WERI-Rb-1 (cell line): Measurements from ENCODE around the gene SLC3A2.

Experiments
- DNase-seq: peaks from one replicate; pipeline ENCODE4 v3.0.0-alpha.2; 2020
- H3K27ac ChIP-seq: fragments of 250-450 bp; sonication (Bioruptor Pico); 2 replicates; pipeline ENCODE4 v1.5.1; 2020; ENCODE audit warnings: mild to moderate bottlenecking, moderate library complexity
- H3K27me3 ChIP-seq: fragments of 250-450 bp; sonication (Bioruptor Pico); 2 replicates; pipeline ENCODE4 v1.5.1; 2021; ENCODE audit warnings: mild to moderate bottlenecking, low read depth, moderate library complexity; ENCODE audit not compliant: insufficient read depth, severe bottlenecking
- H3K36me3 ChIP-seq: fragments of 250-450 bp; sonication (Bioruptor Pico); 2 replicates; pipeline ENCODE4 v1.5.1; 2020; ENCODE audit warnings: mild to moderate bottlenecking, moderate library complexity
- H3K4me3 ChIP-seq: 2 replicates; pipeline ENCODE4 v1.5.1; 2011; ENCODE audit warnings: low read depth, mild to moderate bottlenecking, control low read depth, low read length
- H3K9me3 ChIP-seq: fragments of 250-450 bp; sonication (Bioruptor Pico); 2 replicates; pipeline ENCODE4 v1.5.1; 2021; ENCODE audit warnings: mild to moderate bottlenecking, moderate library complexity; ENCODE audit not compliant: severe bottlenecking
- CTCF ChIP-seq: IDR thresholded peaks from 2 replicates; pipeline ENCODE4 v1.5.1; 2011; ENCODE audit warnings: low read depth, mild to moderate bottlenecking, control low read depth, inconsistent platforms, low read length

Gene SLC3A2

GRCh38 chr11:62911137-62912130 is 30.7 kb downstream of the SLC3A2 start:
- no peaks in the 10 kb centered on the region for H3K27me3 ChIP-seq
- TF ChIP-seq CTCF: no peak
- no peaks in the 10 kb centered on the region for H3K36me3 ChIP-seq
- H3K27ac ChIP-seq: no peak overlapping the region
- H3K4me3 ChIP-seq: no peak overlapping the region
- H3K9me3 ChIP-seq: no peaks in the 10 kb centered on the region
- DNase-seq: no peak

GRCh38 chr11:62912268-62912667 is 31.6 kb downstream of the SLC3A2 start:
- no peaks in the 10 kb centered on the region for H3K36me3 ChIP-seq
- DNase-seq: no peak
- H3K27me3 ChIP-seq: no peaks in the 10 kb centered on the region
- H3K27ac ChIP-seq: no peak overlapping the region
- H3K9me3 ChIP-seq: no peaks in the 10 kb centered on the region
- TF ChIP-seq CTCF: no peak
- no peak overlapping the region for H3K4me3 ChIP-seq

GRCh38 chr11:62914416-62914815 is 33.7 kb downstream of the SLC3A2 start:
- H3K27me3 ChIP-seq: no peaks in the 10 kb centered on the region
- no peaks in the 10 kb centered on the region for H3K9me3 ChIP-seq
- H3K36me3 ChIP-seq: no peaks in the 10 kb centered on the region
- DNase-seq: no peak
- TF ChIP-seq CTCF: no peak
- no peak overlapping the region for H3K4me3 ChIP-seq
- no peak overlapping the region for H3K27ac ChIP-seq

- DNase-seq: no peak
- H3K36me3 ChIP-seq: no peaks in the 10 kb centered on the region
- H3K27me3 ChIP-seq: no peaks in the 10 kb centered on the region
- H3K27ac ChIP-seq: no peak overlapping the region
- no peak for TF ChIP-seq CTCF
- no peaks in the 10 kb centered on the region for H3K9me3 ChIP-seq
- H3K4me3 ChIP-seq: no peak overlapping the region
Observed at GRCh38 chr11:62917906-62918502, 37.3 kb downstream of the SLC3A2 start.

- Histone ChIP-seq H3K9me3 (no peaks in the 10 kb centered on the region), H3K36me3 (no peaks in the 10 kb centered on the region), H3K27ac (no peak overlapping the region), H3K27me3 (no peaks in the 10 kb centered on the region), H3K4me3 (no peak overlapping the region)
- no peak for TF ChIP-seq CTCF
- no peak for DNase-seq
Observed at GRCh38 chr11:62918531-62918930, 37.8 kb downstream of the SLC3A2 start.
